DMS153 treated with DMSO at 0.1 percent for 48 hours (cell line): ENCODE results near the gene POC1B.

Experiments used
- DNase-seq: peaks from one replicate; lab custom pipeline; 2025; ENCODE audit not compliant: unreplicated experiment; lab: John Stamatoyannopoulos, UW

POC1B gene

GRCh38 chr12:89525824-89526770, at the start of gene POC1B:
Gene POC1B (minus strand): TSS chr12:89526047. CDS start chr12:89525895, 152 bp downstream.
- DNase-seq: peak; percentile 96

DNA sequence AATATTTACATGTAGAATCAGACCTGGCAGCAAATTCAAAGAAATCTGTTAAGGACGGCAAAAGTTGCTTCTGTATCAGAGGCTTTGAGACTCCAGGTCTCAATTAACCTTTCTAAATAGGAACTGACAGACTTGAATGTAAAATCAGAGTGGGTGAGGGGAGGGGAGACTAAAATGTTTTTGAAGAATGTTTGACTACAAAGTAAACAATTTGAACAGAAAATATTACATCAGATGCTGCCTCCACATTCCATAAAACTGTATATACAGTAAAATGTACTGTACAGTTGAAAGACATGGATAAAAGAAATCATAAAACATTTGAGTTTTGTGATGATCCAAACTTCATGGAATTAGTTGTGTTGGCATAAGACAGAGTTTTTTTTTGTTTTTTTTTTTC, 49.5 kb upstream of the POC1B start:
- no peak for DNase-seq

DNA sequence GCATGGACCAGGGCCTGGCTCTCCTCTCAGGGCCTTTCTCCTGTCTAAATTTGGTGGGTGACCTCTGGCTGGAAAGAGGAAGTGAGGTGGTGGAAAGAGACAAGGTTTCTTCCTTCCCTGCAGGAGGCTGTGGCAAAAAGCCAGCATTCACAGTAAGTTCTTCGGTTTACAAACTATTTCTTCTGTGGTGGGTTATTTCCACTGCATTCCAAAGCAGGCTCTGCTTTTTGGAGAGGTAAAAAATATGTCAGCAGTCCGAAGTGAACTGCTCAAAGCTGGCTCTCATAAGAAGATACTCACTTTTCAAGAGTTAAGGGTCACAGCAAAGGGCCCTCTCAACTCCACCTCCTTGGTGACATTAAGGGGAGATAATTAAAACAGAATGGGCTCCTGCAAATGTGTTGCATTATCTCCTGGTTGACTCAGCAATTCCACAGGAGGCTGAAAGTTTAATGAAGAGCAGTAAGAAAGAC, 48.9 kb upstream of the POC1B start:
- no peak for DNase-seq

DNA sequence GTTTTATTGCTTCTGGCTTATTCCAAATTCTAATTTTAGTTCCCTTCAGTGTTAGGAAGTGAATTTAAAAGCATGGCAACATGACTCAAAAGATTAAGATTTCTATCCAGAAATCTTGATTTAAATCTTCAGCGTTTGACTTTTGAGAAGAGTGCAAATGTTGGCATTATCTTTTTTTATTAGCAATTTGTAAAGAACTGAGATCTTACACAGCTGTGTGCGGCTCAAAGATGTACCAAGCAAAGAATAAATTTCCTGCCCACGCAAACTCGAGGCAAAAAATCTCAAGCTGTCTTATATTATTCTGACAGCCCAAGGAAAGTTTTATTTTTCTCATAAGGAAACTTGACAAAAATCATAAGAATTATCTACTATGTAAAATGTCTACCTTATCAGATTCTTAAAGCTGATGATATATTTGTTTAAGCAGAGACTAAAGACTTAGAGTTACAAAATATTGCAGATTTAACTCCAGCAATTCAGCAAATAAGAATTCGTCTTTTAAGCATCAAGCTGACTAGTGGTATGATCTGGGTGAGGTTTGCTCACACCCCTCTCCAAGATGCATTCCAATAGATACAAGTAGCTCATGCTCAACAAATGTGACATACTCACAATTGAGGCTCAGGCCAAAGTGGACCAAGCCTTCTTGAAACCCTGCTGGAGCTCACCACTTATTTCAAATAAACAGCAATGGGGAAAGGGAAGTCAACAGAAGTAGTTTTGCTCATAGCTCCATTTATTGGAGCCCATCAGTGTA, 47.4 kb upstream of the POC1B start:
- DNase-seq: no peak

- DNase-seq: no peak
These were observed 45.8 kb upstream of the POC1B start for GRCh38 chr12:89571491-89572195.

GRCh38 chr12:89568484-89568883, 42.6 kb upstream of the POC1B start:
- DNase-seq: no peak

- no peak for DNase-seq
These were observed 41.9 kb upstream of the POC1B start for GRCh38 chr12:89567691-89568239.

- DNase-seq: no peak
These were observed 40.8 kb upstream of the POC1B start for GRCh38 chr12:89566615-89567014.

DNA sequence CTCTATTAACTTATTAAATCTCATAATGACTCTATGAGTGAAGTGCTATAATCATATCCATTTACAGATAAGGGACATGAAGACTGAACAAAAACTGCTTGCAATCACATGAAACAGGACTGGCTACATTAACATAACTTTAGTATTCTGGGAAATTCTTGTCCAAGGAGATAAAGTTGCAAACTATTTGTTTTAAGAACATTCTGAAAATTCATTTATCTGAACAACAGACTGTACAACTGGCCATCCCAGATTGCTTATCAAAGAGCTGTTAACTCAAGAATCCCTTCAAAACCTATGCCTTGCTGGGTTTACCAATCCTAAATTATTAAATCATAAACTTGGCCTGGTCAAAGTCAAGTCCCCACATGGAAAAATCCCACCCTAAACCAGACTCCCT, 39.2 kb upstream of the POC1B start:
- no peak for DNase-seq

GRCh38 chr12:89559753-89560152, 33.9 kb upstream of the POC1B start:
- DNase-seq: no peak

DNA sequence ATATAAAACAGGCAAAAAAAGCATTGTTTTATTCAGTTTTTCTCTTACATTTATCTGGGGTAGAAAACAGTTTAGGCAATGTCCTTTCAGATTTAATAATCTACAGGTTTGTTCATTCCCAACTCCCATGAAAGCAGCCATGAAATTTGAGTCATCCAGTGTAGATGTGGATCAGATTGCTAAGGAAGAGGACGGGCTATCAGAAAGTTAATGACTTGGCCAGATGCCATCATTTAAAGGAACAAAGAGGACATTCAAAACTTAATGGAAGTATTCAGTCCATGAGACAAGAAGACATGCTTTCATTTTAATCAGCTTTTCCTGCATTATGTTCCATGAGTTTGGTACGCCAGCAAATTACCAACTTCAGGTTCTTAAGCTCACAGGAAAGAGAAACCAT, 31.1 kb upstream of the POC1B start:
- DNase-seq: no peak

GRCh38 chr12:89552376-89552775, 26.5 kb upstream of the POC1B start:
- no peak for DNase-seq

DNA sequence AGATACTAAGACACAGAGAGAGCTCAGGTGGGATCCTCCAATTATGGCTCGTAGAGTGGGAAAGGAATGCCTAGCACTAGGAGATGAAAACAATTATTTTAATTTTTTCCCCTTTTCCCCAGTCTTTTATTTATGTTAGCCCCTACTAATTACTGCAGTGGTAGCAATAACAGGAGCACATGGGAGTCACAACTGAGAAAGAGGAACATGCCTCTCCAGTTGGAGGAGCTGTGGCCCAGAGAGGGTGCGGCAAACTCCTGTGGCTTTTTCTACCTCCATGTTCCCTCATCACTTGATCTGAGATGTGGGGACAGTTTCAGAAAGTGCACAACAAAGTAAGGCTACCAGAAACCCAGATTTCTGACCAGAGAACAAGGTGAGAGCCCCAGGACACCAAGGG, 25.9 kb upstream of the POC1B start:
- DNase-seq: no peak

GRCh38 chr12:89547101-89547500, 21.3 kb upstream of the POC1B start:
- DNase-seq: no peak

DNA sequence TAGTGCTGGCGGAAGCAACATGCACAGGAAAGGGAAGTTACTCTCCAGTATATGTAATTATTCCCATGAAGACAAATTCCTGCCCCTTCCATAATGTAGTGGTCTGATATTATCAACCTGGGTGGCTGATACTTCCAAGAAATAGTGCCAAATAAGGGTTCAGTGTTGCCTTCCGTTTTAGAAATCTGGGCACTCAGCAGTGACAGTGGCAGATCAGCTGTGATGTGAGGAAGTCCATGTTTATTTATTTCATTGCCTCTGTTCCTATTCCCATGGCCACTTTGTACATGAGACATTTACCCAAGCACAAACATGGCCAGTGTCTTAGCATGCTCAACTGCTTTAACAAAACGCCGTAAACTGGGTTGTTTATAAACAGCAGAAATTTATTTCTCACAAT, 20.3 kb upstream of the POC1B start:
- DNase-seq: no peak

- DNase-seq: peak; percentile 80
These were observed 18.9 kb upstream of the POC1B start for GRCh38 chr12:89544681-89545184.

DNA sequence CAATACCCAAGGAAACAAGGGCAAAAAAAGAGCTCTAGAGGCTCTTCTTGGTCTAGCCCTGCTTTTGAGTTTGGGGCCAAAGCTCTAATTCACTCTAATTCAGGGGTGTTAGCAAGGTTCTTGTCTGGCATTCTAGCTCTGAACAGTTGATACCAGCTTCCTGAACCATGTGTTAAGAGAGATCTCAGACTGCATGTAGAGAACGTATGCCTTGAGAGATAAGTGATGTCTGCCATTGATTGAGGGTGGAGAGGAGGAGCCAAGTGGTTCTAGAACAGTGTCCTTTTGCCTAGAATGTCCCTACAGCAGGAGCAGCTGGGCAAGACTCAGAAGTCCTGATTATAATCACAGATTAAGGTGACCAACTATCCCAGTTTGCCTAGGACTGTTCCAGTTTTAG, 18.2 kb upstream of the POC1B start:
- DNase-seq: no peak

GRCh38 chr12:89542912-89543592, 17.2 kb upstream of the POC1B start:
- peak; percentile 72 for DNase-seq

DNA sequence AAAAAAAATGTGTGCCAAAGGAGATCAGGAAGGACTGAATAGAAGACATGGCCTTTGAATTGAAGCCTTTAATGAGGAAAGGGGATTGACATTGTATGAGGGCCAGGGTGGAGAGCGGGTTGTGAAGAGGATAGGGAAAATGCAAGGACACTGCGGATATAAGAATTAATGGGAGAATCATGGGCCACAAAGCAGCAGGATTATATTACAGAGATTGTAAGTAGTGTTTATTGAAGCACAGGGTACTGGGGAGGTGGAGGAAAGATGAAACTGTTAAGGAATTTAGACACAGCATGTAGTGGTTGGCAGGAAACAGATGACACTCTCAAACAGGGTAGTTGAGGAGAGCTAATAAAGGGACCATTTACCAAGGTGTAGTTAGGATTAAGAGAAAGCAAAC, 16.4 kb upstream of the POC1B start:
- DNase-seq: no peak

GRCh38 chr12:89540586-89540985, 14.7 kb upstream of the POC1B start:
- no peak for DNase-seq
